H9 (cell line): ENCODE measurements around the gene NHERF1. TPM values are rescaled to one million over a fixed set of nuclear protein-coding genes. Genes with fewer than 3 reads are reported as not detected.
A peak's percentile ranks its signal among the peaks of the same experiment; 100 is the strongest.

ENCODE experiments used
- DNase-seq: peaks from one replicate; pipeline ENCODE4 v3.0.0-alpha.2; 2017
- H2AFZ ChIP-seq: one replicate; pipeline ENCODE4 v1.6.1; 2013; ENCODE audit warnings: mild to moderate bottlenecking, low read length, control low read depth, moderate library complexity
- H2AK5ac ChIP-seq: 2 replicates; pipeline ENCODE4 v1.6.1; 2013; ENCODE audit warnings: low read length, control low read depth, mixed read lengths; ENCODE audit not compliant: insufficient read length
- H2BK120ac ChIP-seq: one replicate; pipeline ENCODE4 v1.6.1; 2013; ENCODE audit warnings: low read depth, mild to moderate bottlenecking, low read length, control low read depth, inconsistent platforms; ENCODE audit not compliant: poor library complexity, severe bottlenecking
- H2BK12ac ChIP-seq: 2 replicates; pipeline ENCODE4 v1.6.1; 2013; ENCODE audit warnings: low read length, control low read depth, mixed read lengths, low read depth; ENCODE audit not compliant: insufficient read length
- H2BK15ac ChIP-seq: 2 replicates; pipeline ENCODE4 v1.6.1; 2013; ENCODE audit warnings: low read depth, low read length, control low read depth
- H2BK20ac ChIP-seq: one replicate; pipeline ENCODE4 v1.6.1; 2013; ENCODE audit warnings: low read depth, mild to moderate bottlenecking, low read length, control low read depth, inconsistent platforms; ENCODE audit not compliant: poor library complexity, severe bottlenecking
- H2BK5ac ChIP-seq: 2 replicates; pipeline ENCODE4 v1.6.1; 2013; ENCODE audit warnings: low read length, control low read depth, mixed read lengths; ENCODE audit not compliant: insufficient read length
- H3K14ac ChIP-seq: 2 replicates; pipeline ENCODE4 v1.6.1; 2013; ENCODE audit warnings: low read length, control low read depth; ENCODE audit not compliant: insufficient read depth
- H3K18ac ChIP-seq: 2 replicates; pipeline ENCODE4 v1.6.1; 2013; ENCODE audit warnings: low read depth, mild to moderate bottlenecking, mixed read lengths, low read length, control low read depth; ENCODE audit not compliant: insufficient read length
- H3K23ac ChIP-seq: 2 replicates; pipeline ENCODE4 v1.6.1; 2013; ENCODE audit warnings: low read length, control low read depth, mixed read lengths, low read depth; ENCODE audit not compliant: insufficient read length
- H3K23me2 ChIP-seq: 2 replicates; pipeline ENCODE4 v1.6.1; 2013; ENCODE audit warnings: low read depth, mild to moderate bottlenecking, mixed read lengths, low read length, control low read depth; ENCODE audit not compliant: insufficient read length, poor library complexity, severe bottlenecking
- H3K27ac ChIP-seq: 2 replicates; pipeline ENCODE4 v1.5.1; 2013; ENCODE audit warnings: low read length, control low read depth, mixed read lengths, low read depth; ENCODE audit not compliant: insufficient read length
- H3K27me3 ChIP-seq: 2 replicates; pipeline ENCODE4 v1.6.1; 2013; ENCODE audit warnings: low read length, control low read depth, inconsistent platforms; ENCODE audit not compliant: insufficient read depth
- H3K4ac ChIP-seq: 2 replicates; pipeline ENCODE4 v1.6.1; 2013; ENCODE audit warnings: low read depth, mild to moderate bottlenecking, control low read depth, inconsistent platforms, low read length, moderate library complexity
- H3K4me1 ChIP-seq: 2 replicates; pipeline ENCODE4 v1.6.1; 2013; ENCODE audit warnings: low read length, control low read depth, inconsistent platforms; ENCODE audit not compliant: insufficient read depth
- H3K4me2 ChIP-seq: 2 replicates; pipeline ENCODE4 v1.6.1; 2013; ENCODE audit warnings: low read length, control low read depth, mixed read lengths; ENCODE audit not compliant: insufficient read length, insufficient read depth
- H3K56ac ChIP-seq: 2 replicates; pipeline ENCODE4 v1.6.1; 2013; ENCODE audit warnings: low read depth, mild to moderate bottlenecking, mixed read lengths, low read length, control low read depth; ENCODE audit not compliant: insufficient read length
- H3K79me1 ChIP-seq: 2 replicates; pipeline ENCODE4 v1.6.1; 2013; ENCODE audit warnings: low read depth, mild to moderate bottlenecking, moderate library complexity, low read length, control low read depth, inconsistent platforms; ENCODE audit not compliant: insufficient read depth, poor library complexity, severe bottlenecking
- H3K79me2 ChIP-seq: 2 replicates; pipeline ENCODE4 v1.6.1; 2013; ENCODE audit warnings: low read length, control low read depth, inconsistent platforms; ENCODE audit not compliant: insufficient read depth
- H3K9ac ChIP-seq: 2 replicates; pipeline ENCODE4 v1.6.1; 2013; ENCODE audit warnings: low read length, control low read depth, mixed read lengths; ENCODE audit not compliant: insufficient read length; ENCODE audit errors: extremely low read depth
- H3K9me3 ChIP-seq: one replicate; pipeline ENCODE4 v1.6.1; 2013; ENCODE audit warnings: low read depth, low read length, inconsistent platforms; ENCODE audit not compliant: control insufficient read depth
- H3T11ph ChIP-seq: one replicate; pipeline ENCODE4 v1.6.1; 2013; ENCODE audit warnings: mild to moderate bottlenecking, low read length, control low read depth, inconsistent platforms
- H4K20me1 ChIP-seq: one replicate; pipeline ENCODE4 v1.6.1; 2013; ENCODE audit not compliant: control insufficient read depth, insufficient read length, insufficient read depth
- H4K5ac ChIP-seq: 2 replicates; pipeline ENCODE4 v1.6.1; 2013; ENCODE audit warnings: low read depth, mild to moderate bottlenecking, mixed read lengths, low read length, control low read depth; ENCODE audit not compliant: insufficient read length
- H4K8ac ChIP-seq: replicated peaks from 2 replicates; pipeline ENCODE4 v1.6.1; 2013; ENCODE audit warnings: low read length, control low read depth, mixed read lengths, low read depth; ENCODE audit not compliant: insufficient read length
- H4K91ac ChIP-seq: 2 replicates; pipeline ENCODE4 v1.6.1; 2013; ENCODE audit warnings: low read depth, mild to moderate bottlenecking, moderate library complexity, mixed read lengths, low read length, control low read depth; ENCODE audit not compliant: insufficient read length
- H3K27ac Mint-ChIP-seq, 3 experiments: 2 replicates in 2 of 3; 3 replicates in 1 of 3; pipeline ENCODE4 v1.8.0; 2020 to 2021; ENCODE audit warnings: mixed read lengths in 3 of 3, mild to moderate bottlenecking in 1 of 3, moderate library complexity in 1 of 3
- H3K27me3 Mint-ChIP-seq: 2 replicates; pipeline ENCODE4 v1.8.0; 2021; ENCODE audit warnings: low read depth, mild to moderate bottlenecking, moderate library complexity, mixed read lengths
- H3K36me3 Mint-ChIP-seq, 3 experiments: 2 replicates in 2 of 3; 3 replicates in 1 of 3; pipeline ENCODE4 v1.8.0; 2020 to 2021; ENCODE audit warnings: low read depth in 3 of 3, mixed read lengths in 3 of 3; ENCODE audit not compliant: insufficient read depth in 1 of 3
- H3K4me1 Mint-ChIP-seq, 2 experiments: 2 replicates each; pipeline ENCODE4 v1.8.0; 2020; ENCODE audit warnings: mixed read lengths in 2 of 2
- H3K4me3 Mint-ChIP-seq, 2 experiments: 2 replicates in 1 of 2; 3 replicates in 1 of 2; pipeline ENCODE4 v1.8.0; 2020 to 2021; ENCODE audit warnings: mild to moderate bottlenecking in 2 of 2, mixed read lengths in 2 of 2, moderate library complexity in 1 of 2
- H3K9me3 Mint-ChIP-seq, 2 experiments: 2 replicates in 1 of 2; 3 replicates in 1 of 2; pipeline ENCODE4 v1.8.0; 2020; ENCODE audit warnings: mild to moderate bottlenecking in 2 of 2, mixed read lengths in 2 of 2, moderate library complexity in 1 of 2
- CTCF ChIP-seq: fragments of 200-600 bp; sonication (generic); conservative IDR thresholded peaks from 3 replicates; pipeline ENCODE4 v1.8.0; 2021; ENCODE audit warnings: antibody characterized with exemption, mild to moderate bottlenecking
- WGBS: extraction: QIAGEN DNeasy Blood & Tissue Kit; methylation state at CpG from one replicate; pipeline ENCODE4 v1.1.7; 2013; ENCODE audit warnings: missing lambda C conversion rate, low lambda C conversion rate, mixed read lengths; ENCODE audit not compliant: insufficient read length; ENCODE audit errors: extremely low coverage; 5-methylcytosine and 5-hydroxymethylcytosine counted together
- total RNA-seq: library from RNA; stranded (reverse); gene quantifications from 2 replicates; pipeline ENCODE4 v1.2.1, GENCODE V29; 2021

NHERF1 gene
- total RNA-seq, 1 experiment from 2014 or later, result 74.4 TPM

GRCh38 chr17:74776990-74777389 is 28.6 kb downstream of the NHERF1 start:
- Histone ChIP-seq H3K18ac (no peak overlapping the region), H3T11ph (no peak overlapping the region), H4K20me1 (no peaks in the 10 kb centered on the region), H2AK5ac (no peak overlapping the region), H3K27ac (no peak overlapping the region), H3K9me3 (no peaks in the 10 kb centered on the region), H3K23me2 (peaks cover 10% of the 10 kb centered on the region), H3K4me2 (peak overlapping the region; percentile 92), H2BK5ac (no peak overlapping the region), H3K9ac (peak overlapping the region; percentile 61), H3K23ac (no peak overlapping the region), H3K14ac (no peak overlapping the region), H4K5ac (no peak overlapping the region), H3K27me3 (no peaks in the 10 kb centered on the region), H3K4ac (no peak overlapping the region), H3K79me2 (no peaks in the 10 kb centered on the region), H2BK15ac (no peak overlapping the region), H4K8ac (no peak overlapping the region), H2BK120ac (no peak overlapping the region), H3K4me1 (no peaks in the 10 kb centered on the region; the same call in 1 of the 2 replicates), H3K56ac (no peak overlapping the region), H3K79me1 (no peaks in the 10 kb centered on the region), H2AFZ (no peak overlapping the region), H2BK20ac (no peak overlapping the region), H4K91ac (no peak overlapping the region), H2BK12ac (no peak overlapping the region)
- peaks cover 7 to 19% of the 10 kb centered on the region in 2 experiments for H3K4me1 Mint-ChIP-seq
- peaks cover 16 to 41% (median 26%) of the 10 kb centered on the region in 3 experiments for H3K36me3 Mint-ChIP-seq
- DNase-seq, result no peak
- peak overlapping the region; percentile 91 to 95 for H3K4me3 Mint-ChIP-seq
- H3K27me3 Mint-ChIP-seq, result no peaks in the 10 kb centered on the region
- WGBS, result no CpG with 5 or more reads among the region's 10 CpGs
- peak overlapping the region in 2 of 3 experiments; percentile 35 to 73; a peak in 2 of 7 replicates for H3K27ac Mint-ChIP-seq
- no peaks in the 10 kb centered on the region for H3K9me3 Mint-ChIP-seq
- no peak for TF ChIP-seq CTCF
